Measurements from ENCODE around the gene FAM181B.
A peak's percentile ranks its signal among the peaks of the same experiment; 100 is the strongest.
"Not testable (repeated sequence)": the region's sequence is repeated elsewhere in the genome, so short reads cannot be mapped to it uniquely, and the experiment has no call there.

Gene FAM181B

DNA sequence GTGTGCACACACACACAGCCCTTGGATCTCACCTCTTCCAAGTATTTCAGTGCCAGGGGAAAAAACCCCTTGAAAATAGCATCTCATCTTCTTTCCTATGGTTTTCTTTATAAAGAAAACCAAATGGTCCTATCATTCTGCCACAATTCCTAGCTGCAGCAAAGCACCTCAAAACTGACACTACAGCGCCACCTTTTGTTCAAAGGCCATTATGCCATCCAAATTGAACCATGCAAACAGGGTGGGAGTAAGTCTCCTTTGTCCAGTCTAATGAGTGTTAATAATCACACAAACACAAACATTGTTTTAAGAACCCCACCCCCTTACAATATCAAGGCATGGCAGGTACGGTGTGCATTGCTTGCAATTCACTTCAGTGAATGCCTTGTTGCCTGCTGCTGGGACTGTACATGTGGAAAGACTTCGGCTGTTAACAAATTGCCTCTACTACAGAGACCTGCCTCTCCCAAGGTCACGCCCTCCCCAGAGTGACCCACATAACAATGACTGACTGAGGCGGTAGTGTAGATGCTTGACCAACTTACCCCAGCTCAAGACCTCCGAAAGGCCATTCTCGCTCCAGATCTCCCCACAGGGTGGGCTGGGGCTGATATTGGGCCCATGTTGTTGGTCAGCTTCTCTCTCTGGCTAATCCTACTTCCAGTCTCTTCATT, 31.7 kb downstream of the FAM181B start:
- H4K20me1 ChIP-seq = no peaks in the 10 kb centered on the region
- H3K9me3 ChIP-seq (replicated peaks in 1 of 11) = no peaks in the 10 kb centered on the region
- H3K4me1 ChIP-seq = no peaks in the 10 kb centered on the region
- no peaks in the 10 kb centered on the region for H3K27me3 ChIP-seq
- no peaks in the 10 kb centered on the region for H3K36me3 ChIP-seq
- no peak overlapping the region for H3K4me3 ChIP-seq
- no peak overlapping the region for H3K9ac ChIP-seq
- H3K27ac ChIP-seq = no peak overlapping the region
- H3K4me2 ChIP-seq = no peak overlapping the region
- TF ChIP-seq Cebpa-rat (IDR thresholded peaks at IDR 0.05) = no peak

DNA sequence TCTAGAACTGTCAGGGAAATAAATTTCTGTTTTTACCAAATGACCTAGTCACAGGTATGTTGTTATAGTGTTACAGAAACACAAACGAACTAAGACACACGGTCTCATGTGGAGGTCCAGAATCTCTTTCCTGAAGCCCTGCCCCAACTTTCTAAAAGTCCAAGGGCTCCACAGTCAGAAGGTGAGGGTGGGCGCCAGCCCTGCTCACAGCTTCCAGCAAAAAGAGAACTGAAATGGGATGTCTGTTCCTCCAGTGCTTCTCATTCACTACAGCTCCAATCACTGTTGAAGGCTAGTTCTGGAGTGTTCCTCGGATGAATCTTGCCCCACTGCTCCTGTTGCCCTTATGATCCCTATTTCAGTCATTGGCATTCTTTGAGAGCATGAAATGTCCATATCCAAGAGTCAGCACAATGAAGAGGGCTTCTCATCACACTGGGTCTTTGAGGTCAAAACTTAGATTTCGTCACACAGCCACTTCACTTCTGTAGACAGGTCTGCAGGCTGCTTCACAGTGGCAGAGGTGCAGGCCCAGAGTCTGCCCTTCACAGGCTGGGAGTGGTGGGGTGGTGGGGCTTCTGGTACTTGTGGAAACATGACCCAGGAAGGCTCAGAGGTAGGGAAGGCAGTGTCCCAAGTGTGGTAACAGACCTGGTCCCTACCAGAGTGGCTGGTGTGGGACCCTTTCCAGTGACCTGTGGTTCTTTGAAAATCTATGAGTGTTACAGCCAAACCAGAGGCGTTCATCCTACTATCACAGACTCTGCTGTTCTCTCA, 34.9 kb downstream of the FAM181B start:
- no peak overlapping the region for H3K4me3 ChIP-seq
- H3K36me3 ChIP-seq = no peaks in the 10 kb centered on the region
- no peak for TF ChIP-seq Cebpa-rat (IDR thresholded peaks at IDR 0.05)
- H3K9ac ChIP-seq = no peak overlapping the region
- no peaks in the 10 kb centered on the region for H3K9me3 ChIP-seq (replicated peaks in 1 of 11)
- no peak overlapping the region for H3K27ac ChIP-seq
- no peaks in the 10 kb centered on the region for H3K4me1 ChIP-seq
- no peak overlapping the region for H3K4me2 ChIP-seq
- H3K27me3 ChIP-seq = no peaks in the 10 kb centered on the region
- no peaks in the 10 kb centered on the region for H4K20me1 ChIP-seq

DNA sequence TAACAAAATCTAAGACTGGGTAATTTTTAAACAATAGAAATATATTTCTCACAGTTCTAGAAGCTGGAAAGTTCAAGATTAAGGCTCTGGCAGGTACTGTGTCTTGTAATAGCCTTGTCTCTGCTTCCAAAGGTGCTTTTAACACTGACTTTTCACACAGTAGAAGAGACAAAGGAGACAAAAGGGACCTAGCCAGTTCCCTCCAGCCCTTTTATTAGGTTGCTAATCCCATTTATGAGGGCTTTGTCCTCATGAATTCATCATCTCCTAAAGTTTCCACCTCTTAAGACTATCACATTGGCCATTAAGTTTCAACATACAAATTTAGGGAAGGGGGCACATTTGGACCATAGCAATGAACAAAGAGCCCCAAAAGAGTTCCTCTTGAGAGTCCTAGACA, 40.7 kb downstream of the FAM181B start:
- H3K9ac ChIP-seq = no peak overlapping the region
- no peak overlapping the region for H3K4me2 ChIP-seq
- H3K27me3 ChIP-seq = no peaks in the 10 kb centered on the region
- no peak for TF ChIP-seq Cebpa-rat (IDR thresholded peaks at IDR 0.05)
- no peaks in the 10 kb centered on the region for H3K36me3 ChIP-seq
- no peaks in the 10 kb centered on the region for H3K4me1 ChIP-seq
- H3K4me3 ChIP-seq = no peak overlapping the region
- H3K9me3 ChIP-seq (replicated peaks in 1 of 11) = no peaks in the 10 kb centered on the region
- no peaks in the 10 kb centered on the region for H4K20me1 ChIP-seq
- no peak overlapping the region for H3K27ac ChIP-seq

DNA sequence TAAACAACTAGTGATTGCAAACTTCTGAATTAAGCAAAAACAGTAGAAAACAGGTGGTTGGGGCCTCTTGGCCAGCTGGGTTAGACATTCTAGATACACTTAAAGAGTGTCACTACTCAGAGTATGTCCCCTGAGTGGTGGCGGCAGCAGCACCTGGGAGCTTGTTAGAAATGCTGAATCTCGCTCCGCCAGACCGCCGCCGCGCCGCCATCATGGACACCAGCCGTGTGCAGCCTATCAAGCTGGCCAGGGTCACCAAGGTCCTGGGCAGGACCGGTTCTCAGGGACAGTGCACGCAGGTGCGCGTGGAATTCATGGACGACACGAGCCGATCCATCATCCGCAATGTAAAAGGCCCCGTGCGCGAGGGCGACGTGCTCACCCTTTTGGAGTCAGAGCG, 44.3 kb downstream of the FAM181B start:
- Histone ChIP-seq H3K4me3 (peak overlapping the region in 6 of 10 experiments; percentile 49 to 58 (median 50); a peak in 8 of 20 replicates), H3K9ac (peak overlapping the region in 4 of 11 experiments; percentile 35 to 60 (median 53); a peak in 6 of 22 replicates)
- not testable (repeated sequence) for H3K4me1 ChIP-seq; H4K20me1 ChIP-seq; H3K9me3 ChIP-seq (replicated peaks in 1 of 11); H3K36me3 ChIP-seq; H3K4me2 ChIP-seq; H3K27me3 ChIP-seq; H3K27ac ChIP-seq

DNA sequence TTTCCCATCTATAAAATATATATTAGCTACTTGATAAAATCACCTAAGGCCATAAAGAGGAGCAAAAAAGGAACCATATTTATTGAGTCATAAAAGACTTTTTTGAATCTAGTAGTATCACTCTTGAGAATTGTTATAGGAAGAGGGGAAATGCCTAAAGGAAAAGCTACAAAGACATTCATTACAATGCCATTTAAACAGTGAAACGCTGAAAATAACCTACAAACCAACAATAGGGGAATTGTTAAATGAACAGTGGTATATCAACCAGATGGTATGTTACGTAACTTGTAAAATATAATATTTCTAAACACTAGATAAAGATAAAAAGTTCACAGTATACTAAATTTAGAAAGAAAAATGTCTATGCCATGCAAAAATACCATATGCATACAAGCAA, 47.5 kb downstream of the FAM181B start:
- no peak for TF ChIP-seq Cebpa-rat (IDR thresholded peaks at IDR 0.05)
- Histone ChIP-seq H3K4me2 (no peak overlapping the region), H3K9ac (no peak overlapping the region)

DNA sequence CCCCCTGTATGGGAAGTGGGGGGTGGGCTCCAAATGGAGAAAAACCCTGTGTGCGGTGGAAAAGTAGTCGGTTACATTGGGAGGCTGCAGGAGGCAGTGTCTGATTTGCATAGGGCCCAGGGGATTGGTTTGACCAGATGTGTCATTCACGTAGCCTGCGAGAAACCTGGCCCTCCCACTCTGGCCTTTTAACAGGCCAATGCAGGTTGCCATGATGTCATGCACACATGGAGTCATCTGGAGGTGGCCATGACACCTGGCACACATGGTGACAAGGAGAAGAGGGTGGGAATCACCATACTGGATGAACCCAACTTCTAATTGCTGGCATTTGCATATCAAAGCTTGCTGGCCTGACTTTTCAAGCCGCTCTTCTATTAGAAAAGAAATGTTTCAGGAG, 50.6 kb downstream of the FAM181B start:
- Histone ChIP-seq H3K27ac (no peak overlapping the region), H3K27me3 (no peaks in the 10 kb centered on the region), H3K4me3 (no peak overlapping the region), H3K9me3 (replicated peaks in 1 of 11) (peaks cover 0 to 10% (median 6%) of the 10 kb centered on the region in 11 experiments; a peak in 12 of 22 replicates), H3K9ac (no peak overlapping the region), H4K20me1 (no peaks in the 10 kb centered on the region), H3K36me3 (no peaks in the 10 kb centered on the region), H3K4me1 (no peaks in the 10 kb centered on the region), H3K4me2 (no peak overlapping the region)
- no peak for TF ChIP-seq Cebpa-rat (IDR thresholded peaks at IDR 0.05)

More for the DNA sequence above, 47.5 kb downstream of the FAM181B start:
- Histone ChIP-seq H4K20me1 (no peaks in the 10 kb centered on the region), H3K9me3 (replicated peaks in 1 of 11) (peaks cover 0 to 8% (median 5%) of the 10 kb centered on the region in 11 experiments; a peak in 12 of 22 replicates), H3K36me3 (no peaks in the 10 kb centered on the region), H3K4me3 (no peak overlapping the region), H3K27me3 (no peaks in the 10 kb centered on the region), H3K27ac (no peak overlapping the region), H3K4me1 (no peaks in the 10 kb centered on the region)

DNA sequence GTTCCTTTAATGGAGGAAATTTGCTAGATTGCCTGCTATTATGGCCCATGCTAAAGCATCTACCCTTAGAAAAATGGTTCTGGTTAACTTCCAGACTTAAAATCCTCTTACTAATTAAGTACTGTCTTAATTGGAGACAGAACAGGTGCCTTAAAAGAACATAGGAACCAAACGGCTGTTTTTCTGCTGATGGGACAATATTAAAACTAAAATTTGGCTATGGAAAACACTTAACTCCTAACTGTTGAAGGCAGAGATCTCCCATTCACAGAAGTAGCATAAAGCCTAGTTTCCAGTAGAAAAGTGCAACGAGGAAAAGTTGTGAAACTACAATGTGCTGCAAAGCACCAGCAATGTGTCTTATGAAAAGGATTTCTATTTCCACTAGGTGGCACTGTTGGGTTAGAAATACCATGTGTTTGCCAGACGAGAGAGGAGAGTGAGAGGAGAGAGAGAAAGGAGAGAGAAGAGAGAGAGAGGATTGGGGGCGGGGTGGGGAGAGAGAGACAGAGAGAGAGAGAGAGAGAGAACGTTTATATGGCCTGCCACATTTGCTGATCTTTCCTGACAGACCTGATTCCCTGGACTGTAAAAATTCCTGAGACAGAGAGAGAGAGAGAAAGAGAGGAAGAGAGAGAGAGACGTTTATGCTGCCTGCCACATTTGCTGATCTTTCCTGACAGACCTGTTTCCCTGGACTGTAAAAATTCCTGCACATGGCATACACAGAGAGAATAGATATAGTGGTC, 51.5 kb downstream of the FAM181B start:
- H4K20me1 ChIP-seq = no peaks in the 10 kb centered on the region
- no peaks in the 10 kb centered on the region for H3K27me3 ChIP-seq
- no peaks in the 10 kb centered on the region for H3K4me1 ChIP-seq
- no peak overlapping the region for H3K9ac ChIP-seq
- no peak overlapping the region for H3K4me3 ChIP-seq
- TF ChIP-seq Cebpa-rat (IDR thresholded peaks at IDR 0.05) = no peak
- H3K27ac ChIP-seq = no peak overlapping the region
- peaks cover 0 to 10% (median 6%) of the 10 kb centered on the region in 11 experiments; a peak in 12 of 22 replicates for H3K9me3 ChIP-seq (replicated peaks in 1 of 11)
- H3K36me3 ChIP-seq = no peaks in the 10 kb centered on the region
- H3K4me2 ChIP-seq = peak overlapping the region in 2 of 11 experiments; percentile 2 to 39; a peak in 1 of 22 replicates

DNA sequence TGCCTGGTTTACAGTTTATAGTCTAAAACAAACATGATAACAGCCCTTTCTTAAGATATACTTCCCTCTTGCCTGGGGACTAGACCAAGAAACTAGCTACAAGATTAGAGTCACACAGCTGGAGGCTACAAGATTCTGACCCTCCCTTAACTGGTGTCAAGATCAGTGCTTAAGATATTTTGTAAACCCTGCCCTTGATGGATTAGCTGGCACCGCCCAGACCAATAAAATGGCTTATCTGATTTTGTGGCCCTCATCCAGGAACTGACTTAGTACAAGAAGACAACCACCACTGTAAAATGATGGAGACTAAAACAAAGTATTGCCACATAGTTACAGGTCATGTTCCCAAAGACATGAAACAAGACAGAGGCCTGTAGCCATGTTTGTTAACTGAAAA, 53.4 kb downstream of the FAM181B start:
- H3K4me3 ChIP-seq = no peak overlapping the region
- no peaks in the 10 kb centered on the region for H3K27me3 ChIP-seq
- H3K4me1 ChIP-seq = peaks cover 0 to under 1% (median 0%) of the 10 kb centered on the region in 10 experiments; a peak in 1 of 20 replicates
- no peaks in the 10 kb centered on the region for H3K36me3 ChIP-seq
- no peak overlapping the region for H3K27ac ChIP-seq
- no peaks in the 10 kb centered on the region for H4K20me1 ChIP-seq
- peaks cover 0 to 10% (median 6%) of the 10 kb centered on the region in 11 experiments; a peak in 12 of 22 replicates for H3K9me3 ChIP-seq (replicated peaks in 1 of 11)
- H3K9ac ChIP-seq = no peak overlapping the region
- TF ChIP-seq Cebpa-rat (IDR thresholded peaks at IDR 0.05) = no peak
- no peak overlapping the region for H3K4me2 ChIP-seq

All from BLaER1 treated with 17β-estradiol and CSF1 and Interleukin-3, amounts not matched to agents 10 nM and 100 nM (cell line).